ENCODE data around the gene DYNC2H1. TPM values are rescaled to one million over a fixed set of nuclear protein-coding genes. Genes with fewer than 3 reads are reported as not detected.

DYNC2H1 gene
- total RNA-seq, 1 donor from 2014 or later = 61.1 TPM

DNA sequence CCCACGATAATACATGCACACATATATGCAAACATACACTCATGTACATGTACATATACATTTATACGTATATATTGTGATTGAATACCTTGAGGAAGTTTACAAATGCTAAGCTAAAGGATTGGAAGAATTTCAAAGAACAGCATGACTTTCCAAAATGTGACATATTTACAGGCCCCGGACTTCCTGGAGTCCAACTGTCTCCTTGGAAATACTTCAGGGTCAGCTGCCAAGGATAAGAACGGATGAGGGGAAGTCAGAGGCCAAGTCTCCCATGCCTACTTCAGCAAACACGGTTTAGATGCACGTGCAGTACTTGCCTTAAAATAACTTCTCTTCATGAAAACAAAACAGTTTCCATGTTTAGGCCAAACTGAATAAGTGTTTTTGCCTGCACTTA is 213.6 kb downstream of the DYNC2H1 start:
- H3K27ac ChIP-seq = no peak overlapping the region
- H3K4me3 ChIP-seq = no peak overlapping the region
- no peaks in the 10 kb centered on the region for H3K27me3 ChIP-seq
- TF ChIP-seq EZH2 (IDR thresholded peaks at IDR 0.05) (no peak), EZH2phosphoT487 (IDR thresholded peaks at IDR 0.05) (no peak)
- TF ChIP-seq, protein P1, sequence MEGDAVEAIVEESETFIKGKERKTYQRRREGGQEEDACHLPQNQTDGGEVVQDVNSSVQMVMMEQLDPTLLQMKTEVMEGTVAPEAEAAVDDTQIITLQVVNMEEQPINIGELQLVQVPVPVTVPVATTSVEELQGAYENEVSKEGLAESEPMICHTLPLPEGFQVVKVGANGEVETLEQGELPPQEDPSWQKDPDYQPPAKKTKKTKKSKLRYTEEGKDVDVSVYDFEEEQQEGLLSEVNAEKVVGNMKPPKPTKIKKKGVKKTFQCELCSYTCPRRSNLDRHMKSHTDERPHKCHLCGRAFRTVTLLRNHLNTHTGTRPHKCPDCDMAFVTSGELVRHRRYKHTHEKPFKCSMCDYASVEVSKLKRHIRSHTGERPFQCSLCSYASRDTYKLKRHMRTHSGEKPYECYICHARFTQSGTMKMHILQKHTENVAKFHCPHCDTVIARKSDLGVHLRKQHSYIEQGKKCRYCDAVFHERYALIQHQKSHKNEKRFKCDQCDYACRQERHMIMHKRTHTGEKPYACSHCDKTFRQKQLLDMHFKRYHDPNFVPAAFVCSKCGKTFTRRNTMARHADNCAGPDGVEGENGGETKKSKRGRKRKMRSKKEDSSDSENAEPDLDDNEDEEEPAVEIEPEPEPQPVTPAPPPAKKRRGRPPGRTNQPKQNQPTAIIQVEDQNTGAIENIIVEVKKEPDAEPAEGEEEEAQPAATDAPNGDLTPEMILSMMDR (IDR thresholded peaks at IDR 0.05) = no peak
- no peak overlapping the region for H2AFZ ChIP-seq (replicated peaks)
- no peaks in the 10 kb centered on the region for H3K36me3 ChIP-seq
- peaks cover 24% of the 10 kb centered on the region for H3K36me3 Mint-ChIP-seq
- no peaks in the 10 kb centered on the region for H3K4me1 ChIP-seq
- DNase-seq (ENCODE audit: low spot score) = no peak
- H3K9me3 Mint-ChIP-seq = no peaks in the 10 kb centered on the region
- H3F3A ChIP-seq (ENCODE audit: low read depth) = no peaks in the 10 kb centered on the region
- no peak overlapping the region for H3K9ac ChIP-seq
- H3K9me3 ChIP-seq (ENCODE audit: low read depth) = no peaks in the 10 kb centered on the region
- H3K4me2 ChIP-seq = no peak overlapping the region
- no peak overlapping the region for H3K4me3 Mint-ChIP-seq
- H4K20me1 ChIP-seq (ENCODE audit: low read depth) = no peaks in the 10 kb centered on the region
- no peaks in the 10 kb centered on the region for H3K79me2 ChIP-seq (ENCODE audit: low read depth)
- H3K27me3 Mint-ChIP-seq (ENCODE audit: insufficient read depth, low read depth) = no peaks in the 10 kb centered on the region
- H3K27ac Mint-ChIP-seq = no peak overlapping the region
- peaks cover 6% of the 10 kb centered on the region for H3K4me1 Mint-ChIP-seq

- Mint-ChIP-seq H3K36me3 (peaks cover 25% of the 10 kb centered on the region), H3K4me3 (no peak overlapping the region), H3K27me3 (ENCODE audit: insufficient read depth, low read depth) (no peaks in the 10 kb centered on the region), H3K27ac (peak overlapping the region; percentile 78), H3K4me1 (peaks cover 8% of the 10 kb centered on the region), H3K9me3 (no peaks in the 10 kb centered on the region)
- Histone ChIP-seq H4K20me1 (ENCODE audit: low read depth) (no peaks in the 10 kb centered on the region), H3K27me3 (no peaks in the 10 kb centered on the region), H3K4me3 (no peak overlapping the region), H3K4me2 (peak overlapping the region; percentile 45), H3K9me3 (ENCODE audit: low read depth) (no peaks in the 10 kb centered on the region), H3K27ac (no peak overlapping the region), H3F3A (ENCODE audit: low read depth) (no peaks in the 10 kb centered on the region), H3K9ac (no peak overlapping the region), H2AFZ (replicated peaks) (peak overlapping the region; percentile 73), H3K36me3 (no peaks in the 10 kb centered on the region), H3K4me1 (no peaks in the 10 kb centered on the region), H3K79me2 (ENCODE audit: low read depth) (no peaks in the 10 kb centered on the region)
- TF ChIP-seq EZH2phosphoT487 (IDR thresholded peaks at IDR 0.05) (no peak), EZH2 (IDR thresholded peaks at IDR 0.05) (no peak)
- TF ChIP-seq, protein P1 (IDR thresholded peaks at IDR 0.05) = no peak
- DNase-seq (ENCODE audit: low spot score) = peak; percentile 49
Measured at GRCh38 chr11:103325686-103326069, 216.5 kb downstream of the DYNC2H1 start.

GRCh38 chr11:103326070-103326794 is 217.0 kb downstream of the DYNC2H1 start:
- Histone ChIP-seq H3K4me3 (no peak overlapping the region), H2AFZ (replicated peaks) (peak overlapping the region; percentile 73), H3F3A (ENCODE audit: low read depth) (no peaks in the 10 kb centered on the region), H3K4me1 (no peaks in the 10 kb centered on the region), H3K27me3 (no peaks in the 10 kb centered on the region), H3K4me2 (peak overlapping the region; percentile 45), H3K36me3 (no peaks in the 10 kb centered on the region), H3K79me2 (ENCODE audit: low read depth) (no peaks in the 10 kb centered on the region), H3K9ac (no peak overlapping the region), H4K20me1 (ENCODE audit: low read depth) (no peaks in the 10 kb centered on the region), H3K9me3 (ENCODE audit: low read depth) (no peaks in the 10 kb centered on the region), H3K27ac (no peak overlapping the region)
- peaks cover 8% of the 10 kb centered on the region for H3K4me1 Mint-ChIP-seq
- H3K4me3 Mint-ChIP-seq = no peak overlapping the region
- H3K27me3 Mint-ChIP-seq (ENCODE audit: insufficient read depth, low read depth) = no peaks in the 10 kb centered on the region
- no peak for TF ChIP-seq EZH2phosphoT487 (IDR thresholded peaks at IDR 0.05)
- TF ChIP-seq, protein P1 (IDR thresholded peaks at IDR 0.05) = peak; percentile 81
- peaks cover 23% of the 10 kb centered on the region for H3K36me3 Mint-ChIP-seq
- H3K27ac Mint-ChIP-seq = peak overlapping the region; percentile 78
- no peaks in the 10 kb centered on the region for H3K9me3 Mint-ChIP-seq
- peak; percentile 69 for DNase-seq (ENCODE audit: low spot score)
